GM19452 (cell line): Measurements from ENCODE around the gene DNAJB13.

Experiments used
- ATAC-seq: cut with Tn5 transposase; IDR thresholded peaks from one replicate; pipeline ENCODE4 v1.9.1; 2021; ENCODE audit not compliant: unreplicated experiment

The DNAJB13 gene

GRCh38 chr11:73949912-73950311, 914 bp upstream of the DNAJB13 start:
- no peak for ATAC-seq

GRCh38 chr11:73951797-73952196, 971 bp downstream of the DNAJB13 start:
- ATAC-seq, result no peak

GRCh38 chr11:73956876-73957653, 6.2 kb downstream of the DNAJB13 start:
- ATAC-seq, result no peak

GRCh38 chr11:73957654-73958361, 7.0 kb downstream of the DNAJB13 start:
- ATAC-seq, result no peak

GRCh38 chr11:73958521-73959141, 7.8 kb downstream of the DNAJB13 start:
- no peak for ATAC-seq

GRCh38 chr11:73961321-73961720, 10.5 kb downstream of the DNAJB13 start:
- no peak for ATAC-seq

GRCh38 chr11:73962101-73962705, 11.4 kb downstream of the DNAJB13 start:
- ATAC-seq, result no peak

- ATAC-seq, result no peak
Observed at GRCh38 chr11:73963861-73964260, 13.0 kb downstream of the DNAJB13 start.

GRCh38 chr11:73965076-73965763, 14.4 kb downstream of the DNAJB13 start:
- no peak for ATAC-seq

- no peak for ATAC-seq
Observed at GRCh38 chr11:73965764-73966121, 14.9 kb downstream of the DNAJB13 start.

- no peak for ATAC-seq
Observed at GRCh38 chr11:73968356-73968966, 17.6 kb downstream of the DNAJB13 start.

- no peak for ATAC-seq
Observed at GRCh38 chr11:73969091-73969490, 18.3 kb downstream of the DNAJB13 start.

GRCh38 chr11:73969991-73970800, 19.4 kb downstream of the DNAJB13 start:
- no peak for ATAC-seq

- no peak for ATAC-seq
Observed at GRCh38 chr11:73971175-73971719, 20.4 kb downstream of the DNAJB13 start.

GRCh38 chr11:73972187-73972586, 21.4 kb downstream of the DNAJB13 start:
- ATAC-seq, result no peak

- no peak for ATAC-seq
Observed at GRCh38 chr11:73972620-73973449, 22.0 kb downstream of the DNAJB13 start.

GRCh38 chr11:73974604-73975478, 24.0 kb downstream of the DNAJB13 start:
- no peak for ATAC-seq

- no peak for ATAC-seq
Observed at GRCh38 chr11:73975479-73975757, 24.6 kb downstream of the DNAJB13 start.
